Mucosa of descending colon (tissue), 3 donors: ENCODE measurements around the gene TPST1. TPM values are rescaled to one million over a fixed set of nuclear protein-coding genes. Genes with fewer than 3 reads are reported as not detected.
"Not testable (repeated sequence)": the region's sequence is repeated elsewhere in the genome, so short reads cannot be mapped to it uniquely, and the experiment has no call there.

ENCODE experiments used
- ATAC-seq: fragments of 200-7000 bp; cut with Tn5 transposase; one replicate; pipeline ENCODE4 v1.9.1; 2020; ENCODE audit warnings: mild to moderate bottlenecking, moderate library complexity
- DNase-seq, 3 donors: peaks; one replicate each; pipeline ENCODE4 v3.0.0-alpha.2; 2020
- H3K36me3 ChIP-seq: fragments of 200-600 bp; one replicate; pipeline ENCODE4 v1.8.0; 2021; ENCODE audit warnings: low read depth, mild to moderate bottlenecking
- H3K4me1 ChIP-seq: fragments of 200-600 bp; one replicate; pipeline ENCODE4 v1.8.0; 2021; ENCODE audit warnings: low read depth, mild to moderate bottlenecking
- H3K4me3 ChIP-seq: fragments of 200-600 bp; one replicate; pipeline ENCODE4 v1.8.0; 2021; ENCODE audit warnings: mild to moderate bottlenecking
- H3K9me3 ChIP-seq: fragments of 200-600 bp; one replicate; pipeline ENCODE4 v1.8.0; 2021; ENCODE audit warnings: mild to moderate bottlenecking
- CTCF ChIP-seq: fragments of 200-600 bp; IDR thresholded peaks from one replicate; pipeline ENCODE4 v1.8.0; 2022; ENCODE audit warnings: antibody characterized with exemption, mild to moderate bottlenecking
- intact Hi-C, 2 donors: fragments of 100-400 bp; cut with DNase I in 1 of 2; cut with micrococcal nuclease in 1 of 2; formaldehyde crosslinking; loops; one replicate each; pipeline versions ENCODE4 v1.11.0 to v1.11.1; 2022; cut with DNase I, micrococcal nuclease
- total RNA-seq, 3 donors: library from RNA; stranded (reverse); fragmentation: NEBNext Ultra II Directional in 2 of 3; extraction: Animal tissue kit (Norgen Biotek cat#: 25700) in 2 of 3; gene quantifications; one replicate each; pipeline versions ENCODE4 v1.2.1 to v1.2.4, GENCODE V29; 2021 to 2023
- donor health status: DM: no; HTN: no; CAD: no; lungs with moderate emphysema.
- donor health status: DM: no; HTN: no; CAD: no.
- donor health status: DM: no; HTN: yes; CAD: no.

TPST1 gene
- total RNA-seq, 3 donors from 2014 or later, result 3.5 to 15.0 (median 8.5) TPM

GRCh38 chr7:66379542-66380160, 174.5 kb downstream of the TPST1 start:
- Histone ChIP-seq H3K4me1 (no peaks in the 10 kb centered on the region), H3K4me3 (no peak overlapping the region), H3K36me3 (no peaks in the 10 kb centered on the region), H3K9me3 (peaks cover 3% of the 10 kb centered on the region)
- no peak for TF ChIP-seq CTCF
- ATAC-seq, result no peak
- no peak for DNase-seq
- intact Hi-C loops, result no loop called here

- H3K9me3 ChIP-seq, result peaks cover 3% of the 10 kb centered on the region
- intact Hi-C loops, result no loop called here
- DNase-seq (no peak), ATAC-seq (no peak)
- H3K4me3 ChIP-seq, result no peak overlapping the region
- H3K36me3 ChIP-seq, result no peaks in the 10 kb centered on the region
- H3K4me1 ChIP-seq, result no peaks in the 10 kb centered on the region
- no peak for TF ChIP-seq CTCF
Measured at GRCh38 chr7:66380272-66380888, 175.2 kb downstream of the TPST1 start.

- H3K36me3 ChIP-seq, H3K9me3 ChIP-seq, H3K4me1 ChIP-seq, intact Hi-C loops, H3K4me3 ChIP-seq, DNase-seq, ATAC-seq: not testable (repeated sequence)
Measured at GRCh38 chr7:66382182-66382923, 177.2 kb downstream of the TPST1 start.

GRCh38 chr7:66385191-66385905, 180.2 kb downstream of the TPST1 start:
- H3K9me3 ChIP-seq, H3K4me1 ChIP-seq, H3K4me3 ChIP-seq, intact Hi-C loops, ATAC-seq, H3K36me3 ChIP-seq: not testable (repeated sequence)
- DNase-seq, result peak in 1 of 3 donors; percentile 4

GRCh38 chr7:66395128-66395571, 190.0 kb downstream of the TPST1 start:
- H3K4me3 ChIP-seq, H3K4me1 ChIP-seq, ATAC-seq, intact Hi-C loops, H3K9me3 ChIP-seq, DNase-seq, H3K36me3 ChIP-seq: not testable (repeated sequence)

- H3K9me3 ChIP-seq, H3K36me3 ChIP-seq, H3K4me1 ChIP-seq, DNase-seq, intact Hi-C loops, H3K4me3 ChIP-seq, ATAC-seq: not testable (repeated sequence)
Measured at GRCh38 chr7:66396052-66396451, 190.9 kb downstream of the TPST1 start.

GRCh38 chr7:66398841-66399240, 193.7 kb downstream of the TPST1 start:
- H3K4me3 ChIP-seq, intact Hi-C loops, H3K9me3 ChIP-seq, H3K36me3 ChIP-seq, ATAC-seq, H3K4me1 ChIP-seq, DNase-seq: not testable (repeated sequence)

GRCh38 chr7:66399566-66399965, 194.4 kb downstream of the TPST1 start:
- Histone ChIP-seq H3K36me3 (no peaks in the 10 kb centered on the region), H3K4me1 (no peaks in the 10 kb centered on the region), H3K9me3 (no peaks in the 10 kb centered on the region), H3K4me3 (no peak overlapping the region)
- ATAC-seq (no peak), DNase-seq (no peak)
- intact Hi-C loops, result no loop called here
- TF ChIP-seq CTCF, result no peak
